Dendritic cell treated with granulocyte-macrophage colony-stimulating factor and Interleukin-4, amounts not matched to agents 40 ng/mL and 50 ng/mL, for 4 days (primary cell): Measurements from ENCODE around the gene TSPEAR.

Source experiments
- H3K27ac Mint-ChIP-seq: one replicate; pipeline ENCODE4 v1.8.0; 2022; ENCODE audit warnings: mild to moderate bottlenecking, mixed read lengths
- H3K27me3 Mint-ChIP-seq: one replicate; pipeline ENCODE4 v1.8.0; 2022; ENCODE audit warnings: mild to moderate bottlenecking, mixed read lengths
- H3K36me3 Mint-ChIP-seq: one replicate; pipeline ENCODE4 v1.8.0; 2022; ENCODE audit warnings: low read depth, mixed read lengths
- H3K4me1 Mint-ChIP-seq: one replicate; pipeline ENCODE4 v1.8.0; 2022; ENCODE audit warnings: low read depth, mixed read lengths
- H3K4me3 Mint-ChIP-seq: one replicate; pipeline ENCODE4 v1.8.0; 2022; ENCODE audit warnings: mild to moderate bottlenecking, moderate library complexity, mixed read lengths
- H3K9me3 Mint-ChIP-seq: one replicate; pipeline ENCODE4 v1.8.0; 2022; ENCODE audit warnings: mixed read lengths
- intact Hi-C: fragments of 100-400 bp; cut with micrococcal nuclease; formaldehyde crosslinking; loops from one replicate; pipeline ENCODE4 v1.15.0; 2022

The TSPEAR gene

DNA sequence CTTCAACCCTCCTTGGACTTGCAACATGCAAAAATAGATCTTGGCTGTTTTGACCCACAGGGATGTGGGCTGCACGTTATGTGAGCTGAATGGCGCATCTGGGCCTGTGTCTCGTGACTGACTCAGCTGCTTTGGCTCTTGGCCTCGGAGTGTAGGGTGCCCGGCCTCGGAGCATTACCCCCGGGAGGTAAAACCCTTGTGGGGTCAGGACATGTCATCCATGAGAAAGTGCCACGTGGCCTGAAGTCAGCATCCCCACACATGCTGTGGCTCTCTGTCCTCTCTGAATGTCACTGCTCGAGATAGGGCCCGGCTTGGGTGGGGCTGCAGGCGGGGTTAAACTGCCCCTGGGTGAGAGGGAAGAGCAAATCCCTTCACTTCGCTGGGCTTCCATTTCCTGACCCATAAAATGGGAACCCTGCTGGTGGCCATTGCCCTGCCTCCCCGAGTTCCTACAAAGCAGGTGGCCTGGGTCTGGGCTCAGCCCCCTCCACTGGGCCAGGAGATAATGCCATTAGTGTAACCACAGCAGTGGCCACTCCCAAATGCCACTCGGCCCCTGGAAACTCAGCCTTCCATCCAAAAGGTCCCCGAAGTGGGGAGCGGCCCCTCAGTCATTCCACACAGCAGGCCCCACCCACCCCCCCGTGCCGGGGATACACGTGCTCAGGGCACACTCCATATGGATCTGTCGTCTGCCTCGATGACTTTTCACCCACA, 22.8 kb upstream of the TSPEAR start:
- peaks cover 45% of the 10 kb centered on the region for H3K9me3 Mint-ChIP-seq
- H3K27me3 Mint-ChIP-seq = peaks cover 17% of the 10 kb centered on the region
- H3K36me3 Mint-ChIP-seq = no peaks in the 10 kb centered on the region
- no peak overlapping the region for H3K4me3 Mint-ChIP-seq
- no peaks in the 10 kb centered on the region for H3K4me1 Mint-ChIP-seq
- H3K27ac Mint-ChIP-seq = no peak overlapping the region
- intact Hi-C loops = no loop called here

DNA sequence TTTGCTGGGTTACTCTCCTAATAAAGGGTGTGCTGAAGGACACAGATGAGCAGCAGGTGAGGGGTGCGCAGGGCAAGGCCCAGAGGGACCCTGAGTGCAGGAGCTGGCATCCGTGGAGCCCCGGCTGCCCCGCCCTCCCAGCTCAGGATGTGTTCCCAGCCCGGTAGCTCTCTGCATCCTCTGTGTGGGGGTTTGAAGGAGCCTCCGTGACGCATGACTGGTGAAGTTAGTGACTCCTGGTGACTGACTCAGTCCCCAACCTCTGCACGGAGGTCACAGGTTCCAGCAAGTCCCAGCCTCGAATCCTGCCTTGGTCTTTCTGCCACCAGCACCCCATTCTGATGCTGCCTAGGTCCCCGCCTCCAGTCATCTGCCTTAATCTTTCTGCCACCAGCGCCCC, 21.6 kb upstream of the TSPEAR start:
- intact Hi-C loops = no loop called here
- Mint-ChIP-seq H3K27me3 (peaks cover 15% of the 10 kb centered on the region), H3K27ac (no peak overlapping the region), H3K36me3 (no peaks in the 10 kb centered on the region), H3K4me1 (no peaks in the 10 kb centered on the region), H3K4me3 (no peak overlapping the region), H3K9me3 (peaks cover 32% of the 10 kb centered on the region)

DNA sequence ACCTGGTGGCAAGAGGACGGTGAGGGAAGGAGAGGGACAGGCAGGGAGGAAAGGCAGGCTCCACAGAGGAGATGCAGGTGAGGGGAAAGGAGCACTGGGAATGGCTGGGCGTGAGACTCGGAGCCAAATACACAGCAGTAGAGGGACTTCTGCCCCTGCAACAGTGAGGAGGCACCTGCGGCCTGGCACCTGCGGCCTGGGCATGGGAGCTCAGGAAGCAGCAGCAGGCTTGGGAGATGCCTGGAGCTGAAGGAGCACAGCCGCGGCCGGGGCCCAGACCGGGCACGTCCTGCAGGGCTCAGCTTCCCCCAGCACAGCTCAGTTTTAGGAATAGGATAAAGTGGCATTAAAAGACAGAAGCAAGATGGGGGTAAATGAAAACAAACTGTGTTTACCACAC, 20.9 kb upstream of the TSPEAR start:
- no peak overlapping the region for H3K4me3 Mint-ChIP-seq
- H3K27me3 Mint-ChIP-seq = peaks cover 21% of the 10 kb centered on the region
- H3K36me3 Mint-ChIP-seq = no peaks in the 10 kb centered on the region
- H3K9me3 Mint-ChIP-seq = peaks cover 26% of the 10 kb centered on the region
- no peak overlapping the region for H3K27ac Mint-ChIP-seq
- intact Hi-C loops = no loop called here
- H3K4me1 Mint-ChIP-seq = no peaks in the 10 kb centered on the region

DNA sequence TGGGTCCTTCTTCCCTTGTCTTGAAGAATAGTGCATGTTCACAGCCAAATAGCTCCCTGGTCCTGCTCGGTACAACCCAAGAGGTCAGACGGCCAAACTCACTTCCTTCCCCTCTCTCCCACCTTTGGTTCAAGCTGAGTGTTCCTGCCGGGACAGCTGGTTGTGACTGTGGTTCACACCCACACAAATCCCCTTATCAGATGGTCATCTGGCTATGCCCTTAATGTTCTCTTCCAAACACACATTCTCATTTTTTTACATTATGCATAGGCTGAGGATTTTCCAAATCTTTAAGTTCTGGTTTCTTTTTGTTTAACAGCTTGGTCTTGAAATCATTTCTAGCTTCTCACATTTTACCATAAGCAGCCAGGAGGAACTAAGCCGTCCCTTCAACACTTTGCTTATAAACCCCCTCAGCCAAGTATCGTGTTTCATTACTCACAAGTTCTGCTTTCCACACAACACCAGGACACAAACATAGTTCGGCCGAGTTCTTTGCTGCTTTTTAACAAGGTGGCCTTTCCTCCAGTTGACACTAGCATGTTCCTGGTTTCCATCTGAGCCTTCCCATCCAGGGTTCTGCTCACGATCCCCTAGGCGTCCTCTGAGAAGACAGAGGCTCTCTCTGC, 19.7 kb upstream of the TSPEAR start:
- no peak overlapping the region for H3K27ac Mint-ChIP-seq
- peaks cover 28% of the 10 kb centered on the region for H3K27me3 Mint-ChIP-seq
- intact Hi-C loops = no loop called here
- no peaks in the 10 kb centered on the region for H3K4me1 Mint-ChIP-seq
- peaks cover 14% of the 10 kb centered on the region for H3K9me3 Mint-ChIP-seq
- H3K4me3 Mint-ChIP-seq = no peak overlapping the region
- H3K36me3 Mint-ChIP-seq = no peaks in the 10 kb centered on the region

DNA sequence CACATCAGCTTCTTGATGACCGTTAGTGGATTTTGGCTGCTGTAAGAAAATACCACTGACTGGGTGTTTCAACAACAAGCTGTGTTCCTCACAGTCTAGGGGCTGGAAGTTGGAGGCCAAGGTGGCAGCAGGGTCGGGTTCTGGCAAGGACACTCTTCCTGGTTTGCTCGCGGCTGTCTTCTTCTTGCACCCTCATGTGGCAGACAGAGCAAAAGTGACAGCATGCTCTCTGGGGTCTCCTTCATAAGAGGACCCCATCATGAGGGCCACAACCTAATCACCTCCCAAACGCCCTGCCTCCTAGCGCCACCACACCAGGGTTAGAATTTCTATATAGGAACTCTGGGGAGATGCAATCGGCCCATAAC, 18.6 kb upstream of the TSPEAR start:
- H3K27ac Mint-ChIP-seq = no peak overlapping the region
- peaks cover 37% of the 10 kb centered on the region for H3K27me3 Mint-ChIP-seq
- no peaks in the 10 kb centered on the region for H3K36me3 Mint-ChIP-seq
- H3K9me3 Mint-ChIP-seq = peaks cover 3% of the 10 kb centered on the region
- no peak overlapping the region for H3K4me3 Mint-ChIP-seq
- intact Hi-C loops = no loop called here
- H3K4me1 Mint-ChIP-seq = no peaks in the 10 kb centered on the region

DNA sequence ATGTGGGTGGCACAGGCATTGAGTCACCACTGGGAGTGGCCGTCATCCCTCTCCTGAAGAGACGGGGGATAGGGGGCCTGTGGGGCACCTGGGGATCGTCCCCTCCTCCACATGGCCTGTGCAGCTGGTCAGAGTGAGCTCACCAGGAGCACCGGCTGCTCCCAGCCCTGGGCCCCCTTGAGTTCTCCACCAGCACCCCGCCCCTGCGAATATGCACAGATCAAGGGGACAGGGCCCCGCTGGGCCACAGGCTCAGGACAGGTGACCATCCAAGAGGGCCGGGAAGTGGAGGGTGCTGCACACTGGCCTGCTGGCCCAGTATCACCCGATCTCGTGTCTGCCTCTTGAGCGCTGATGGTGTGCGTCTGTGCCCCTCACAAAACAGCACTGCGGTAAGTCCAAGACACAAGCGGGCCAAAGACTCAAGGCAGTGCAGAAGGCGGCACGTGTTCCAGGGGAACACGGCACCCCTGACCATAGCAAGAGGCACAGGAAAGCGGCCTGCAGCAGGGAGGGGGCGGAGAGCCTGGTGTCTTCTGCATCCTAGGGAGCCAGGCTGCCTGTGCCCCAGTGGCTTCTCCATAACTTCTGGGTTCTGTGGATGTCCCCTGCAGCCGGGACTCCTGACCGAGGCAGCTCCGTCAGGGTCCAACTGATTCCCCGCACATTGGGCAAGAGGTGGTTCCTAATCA, 18.1 kb upstream of the TSPEAR start:
- H3K27me3 Mint-ChIP-seq = peaks cover 42% of the 10 kb centered on the region
- intact Hi-C loops = no loop called here
- H3K4me3 Mint-ChIP-seq = no peak overlapping the region
- no peaks in the 10 kb centered on the region for H3K36me3 Mint-ChIP-seq
- no peaks in the 10 kb centered on the region for H3K4me1 Mint-ChIP-seq
- H3K9me3 Mint-ChIP-seq = no peaks in the 10 kb centered on the region
- no peak overlapping the region for H3K27ac Mint-ChIP-seq

DNA sequence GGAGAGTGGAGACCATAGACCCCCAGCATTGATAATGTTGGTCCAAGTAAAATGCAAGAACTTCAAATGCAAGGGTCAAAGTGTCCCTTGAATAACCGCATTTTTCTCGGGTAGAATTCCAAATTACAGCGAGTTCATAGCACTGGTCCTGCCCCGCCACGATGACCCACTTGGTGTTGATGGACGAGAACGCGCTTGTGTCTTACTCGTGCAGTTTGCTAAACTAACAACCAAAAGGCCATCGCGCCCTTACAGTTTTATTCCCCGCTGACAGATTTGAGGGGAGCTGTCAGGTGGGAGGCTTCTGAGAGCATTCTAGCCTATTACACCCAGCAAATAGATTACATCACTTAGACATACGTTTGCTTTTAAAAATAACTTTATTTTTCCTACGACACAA, 17.3 kb upstream of the TSPEAR start:
- H3K9me3 Mint-ChIP-seq = no peaks in the 10 kb centered on the region
- H3K4me1 Mint-ChIP-seq = no peaks in the 10 kb centered on the region
- no peak overlapping the region for H3K4me3 Mint-ChIP-seq
- peaks cover 50% of the 10 kb centered on the region for H3K27me3 Mint-ChIP-seq
- intact Hi-C loops = no loop called here
- H3K36me3 Mint-ChIP-seq = no peaks in the 10 kb centered on the region
- no peak overlapping the region for H3K27ac Mint-ChIP-seq

DNA sequence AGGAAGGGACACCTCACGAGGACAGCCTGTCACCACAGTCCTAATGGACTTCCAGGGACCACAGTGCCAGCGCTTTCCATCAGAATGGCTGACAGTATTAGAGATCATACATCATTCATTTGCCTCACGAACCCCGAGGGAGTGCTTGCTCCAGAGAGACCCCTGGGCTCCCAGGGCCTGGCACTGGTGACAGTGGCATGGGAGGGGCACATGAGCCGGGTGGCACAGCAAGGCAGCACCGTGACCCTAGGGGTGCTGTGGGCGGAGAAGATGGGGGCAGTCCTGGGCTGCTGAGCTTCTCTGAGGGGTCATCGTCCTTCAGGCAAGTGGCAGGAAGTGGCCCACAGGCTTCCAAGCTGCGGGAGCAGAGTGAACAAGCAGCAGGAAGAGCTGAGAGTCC, 16.4 kb upstream of the TSPEAR start:
- no peaks in the 10 kb centered on the region for H3K4me1 Mint-ChIP-seq
- H3K27me3 Mint-ChIP-seq = peaks cover 57% of the 10 kb centered on the region
- H3K27ac Mint-ChIP-seq = no peak overlapping the region
- no peak overlapping the region for H3K4me3 Mint-ChIP-seq
- intact Hi-C loops = no loop called here
- H3K36me3 Mint-ChIP-seq = no peaks in the 10 kb centered on the region
- no peaks in the 10 kb centered on the region for H3K9me3 Mint-ChIP-seq

DNA sequence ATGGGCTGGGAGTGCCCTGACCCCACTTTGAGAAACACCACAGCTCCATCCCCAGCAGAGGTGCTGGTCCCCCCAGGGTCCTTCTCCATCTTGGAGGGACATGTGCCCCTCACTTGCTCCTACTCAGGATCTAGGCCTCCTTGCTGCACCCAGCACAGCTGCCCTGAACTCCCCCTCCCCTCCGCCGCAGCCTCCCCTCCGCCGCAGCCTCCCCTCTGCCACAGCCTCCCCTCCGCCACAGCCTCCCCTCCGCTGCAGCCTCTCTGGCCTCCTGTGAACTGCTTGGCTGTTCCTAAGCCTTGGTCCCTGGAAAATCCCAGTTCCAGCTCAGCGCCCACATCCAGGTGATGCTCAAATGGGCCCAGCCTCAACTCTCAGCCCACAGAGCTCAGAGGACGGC, 15.9 kb upstream of the TSPEAR start:
- Mint-ChIP-seq H3K4me1 (no peaks in the 10 kb centered on the region), H3K9me3 (no peaks in the 10 kb centered on the region), H3K36me3 (no peaks in the 10 kb centered on the region), H3K27me3 (peaks cover 61% of the 10 kb centered on the region), H3K4me3 (no peak overlapping the region), H3K27ac (no peak overlapping the region)
- intact Hi-C loops = no loop called here

DNA sequence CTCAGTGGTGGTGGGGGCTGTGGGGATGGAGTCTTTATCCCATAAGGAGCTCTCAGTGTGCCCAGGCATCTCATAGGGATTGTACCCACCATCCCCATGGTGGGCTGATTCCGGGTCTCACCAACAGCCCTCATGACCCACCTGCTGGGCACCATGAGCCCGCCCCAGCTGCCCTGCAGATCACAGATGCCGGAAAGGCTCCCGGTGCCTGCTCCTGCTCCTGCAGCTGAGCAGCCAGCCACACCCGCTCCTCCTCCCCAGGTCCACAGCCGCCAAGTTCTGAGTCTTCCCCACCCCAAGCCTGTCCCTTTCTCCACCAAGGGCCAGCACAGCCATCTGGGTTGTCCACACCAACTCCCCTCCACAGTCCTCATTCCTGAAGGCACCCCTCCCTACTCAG, 15.5 kb upstream of the TSPEAR start:
- no peaks in the 10 kb centered on the region for H3K9me3 Mint-ChIP-seq
- H3K27ac Mint-ChIP-seq = no peak overlapping the region
- no peaks in the 10 kb centered on the region for H3K4me1 Mint-ChIP-seq
- intact Hi-C loops = no loop called here
- no peaks in the 10 kb centered on the region for H3K36me3 Mint-ChIP-seq
- no peak overlapping the region for H3K4me3 Mint-ChIP-seq
- H3K27me3 Mint-ChIP-seq = peaks cover 60% of the 10 kb centered on the region

DNA sequence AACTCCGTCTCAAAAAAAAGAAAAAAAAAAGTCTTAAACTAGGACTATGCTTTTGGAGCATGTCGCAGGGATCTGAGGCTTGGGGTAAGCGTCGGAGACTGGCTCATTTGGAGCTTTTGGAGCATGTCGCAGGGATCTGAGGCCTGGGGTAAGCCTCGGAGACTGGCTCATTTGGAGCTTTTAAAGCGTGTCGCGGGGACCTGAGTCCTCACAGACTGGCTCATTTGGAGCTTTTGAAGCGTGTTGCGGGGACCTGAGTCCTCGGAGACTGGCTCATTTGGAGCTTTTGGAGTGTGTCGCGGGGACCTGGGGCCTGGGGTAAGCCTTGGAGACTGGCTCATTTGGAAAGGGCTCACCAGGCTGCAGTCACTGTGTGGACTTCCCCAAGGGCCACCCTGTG, 13.6 kb upstream of the TSPEAR start:
- intact Hi-C loops = no loop called here
- Mint-ChIP-seq H3K36me3 (no peaks in the 10 kb centered on the region), H3K27ac (no peak overlapping the region), H3K9me3 (no peaks in the 10 kb centered on the region), H3K4me1 (no peaks in the 10 kb centered on the region), H3K27me3 (peaks cover 72% of the 10 kb centered on the region), H3K4me3 (no peak overlapping the region)

DNA sequence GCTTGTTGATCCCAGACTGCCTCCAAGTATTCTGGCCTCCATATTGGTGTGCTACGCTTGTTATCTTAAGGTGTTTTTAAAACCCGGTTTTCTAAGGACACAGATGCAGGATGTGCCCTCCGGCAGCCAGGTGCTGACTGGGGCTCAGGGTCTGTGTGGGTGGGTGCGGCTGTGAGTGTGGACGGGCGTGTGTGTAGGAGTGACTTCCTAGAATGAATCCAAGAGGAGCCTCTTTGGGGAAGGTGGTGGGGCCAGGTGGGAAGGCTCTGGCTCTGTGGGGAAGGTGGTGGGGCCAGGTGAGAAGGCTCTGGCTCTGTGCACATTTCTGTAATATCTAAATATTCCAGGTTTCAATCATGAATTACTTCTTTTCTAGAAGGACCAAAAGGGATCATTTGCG, 12.8 kb upstream of the TSPEAR start:
- intact Hi-C loops = no loop called here

DNA sequence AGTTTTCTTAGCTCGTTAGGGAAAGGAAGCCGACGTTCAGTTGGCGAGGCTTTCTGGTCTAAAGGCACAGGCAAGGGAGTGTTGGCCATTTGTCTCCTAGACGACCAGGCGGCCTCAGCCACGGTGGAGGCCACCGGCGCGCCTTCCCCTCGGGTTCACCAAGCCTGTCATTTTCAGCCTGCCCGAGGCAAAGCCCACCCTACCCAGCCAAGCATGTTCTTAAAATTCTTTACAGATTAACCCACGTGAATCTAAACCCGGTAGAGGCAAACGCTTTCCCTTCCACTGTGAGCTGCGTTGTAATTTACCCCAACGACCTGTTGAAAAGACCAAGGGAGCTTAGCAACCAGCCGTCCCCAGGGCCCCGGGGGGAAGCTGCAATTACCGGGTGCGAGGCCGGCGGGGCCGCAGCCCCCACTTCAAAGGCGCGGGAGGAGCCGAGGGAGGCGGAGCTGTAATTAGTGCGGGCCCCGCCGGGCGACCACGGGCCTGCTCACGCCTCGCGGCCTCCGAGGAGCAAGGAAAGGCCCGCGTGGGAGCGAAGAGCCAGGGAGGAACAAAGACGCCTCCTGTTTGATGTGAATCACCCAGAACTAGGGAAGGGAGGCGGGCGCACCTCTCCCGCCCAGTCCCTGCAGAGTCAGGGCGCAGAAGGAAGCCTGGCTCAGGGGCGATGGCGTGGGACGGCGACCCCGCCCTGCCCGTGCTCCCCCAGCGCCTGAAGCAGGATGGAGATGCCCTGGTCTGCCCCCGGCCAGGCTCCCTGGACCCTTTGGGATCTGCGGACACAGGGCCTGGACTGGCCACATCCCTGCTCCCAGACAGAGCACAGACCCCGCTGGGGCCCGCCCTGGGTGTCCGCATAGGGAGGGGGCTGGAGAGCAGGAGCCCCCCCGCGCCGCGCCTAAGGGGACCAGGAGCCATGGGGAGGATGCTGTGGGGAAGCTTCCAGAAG, 12.1 kb upstream of the TSPEAR start:
- Mint-ChIP-seq H3K27me3 (peaks cover 84% of the 10 kb centered on the region), H3K36me3 (no peaks in the 10 kb centered on the region), H3K4me3 (no peak overlapping the region), H3K9me3 (no peaks in the 10 kb centered on the region), H3K27ac (no peak overlapping the region), H3K4me1 (no peaks in the 10 kb centered on the region)
- intact Hi-C loops = no loop called here

More for the DNA sequence above, 12.8 kb upstream of the TSPEAR start:
- H3K36me3 Mint-ChIP-seq = no peaks in the 10 kb centered on the region
- no peak overlapping the region for H3K4me3 Mint-ChIP-seq
- no peaks in the 10 kb centered on the region for H3K4me1 Mint-ChIP-seq
- no peaks in the 10 kb centered on the region for H3K9me3 Mint-ChIP-seq
- H3K27me3 Mint-ChIP-seq = peaks cover 78% of the 10 kb centered on the region
- H3K27ac Mint-ChIP-seq = no peak overlapping the region

DNA sequence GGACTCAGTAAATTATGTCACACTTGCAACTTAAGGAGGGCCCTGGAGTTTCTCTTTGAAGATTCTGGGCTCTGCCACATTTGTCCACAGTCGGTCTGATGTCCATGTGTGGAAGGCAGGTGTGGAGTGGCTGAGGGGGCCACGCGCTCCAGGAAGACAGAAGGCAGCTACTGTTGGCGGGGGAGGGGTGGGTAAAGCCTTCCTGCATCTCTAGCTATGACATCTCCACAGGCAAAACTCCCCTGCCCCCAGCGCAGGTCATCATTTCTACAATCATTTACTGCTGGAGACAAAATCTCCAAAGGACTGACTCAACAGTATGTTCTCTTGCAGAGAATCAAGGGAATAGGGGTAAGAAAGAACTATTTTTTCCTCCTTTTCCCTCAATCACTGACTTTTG, 11.4 kb upstream of the TSPEAR start:
- no peak overlapping the region for H3K27ac Mint-ChIP-seq
- no peaks in the 10 kb centered on the region for H3K36me3 Mint-ChIP-seq
- intact Hi-C loops = no loop called here
- H3K27me3 Mint-ChIP-seq = peaks cover 86% of the 10 kb centered on the region
- no peak overlapping the region for H3K4me3 Mint-ChIP-seq
- no peaks in the 10 kb centered on the region for H3K4me1 Mint-ChIP-seq
- no peaks in the 10 kb centered on the region for H3K9me3 Mint-ChIP-seq
